IMR-90 (cell line): ENCODE measurements around the gene FBXL4. TPM values are rescaled to one million over a fixed set of nuclear protein-coding genes. Genes with fewer than 3 reads are reported as not detected.

Experiments
- ATAC-seq: fragments of 200-7000 bp; cut with Tn5 transposase; 2 replicates; pipeline ENCODE4 v1.9.1; 2020; ENCODE audit warnings: low read depth, mild to moderate bottlenecking, moderate library complexity
- BruUV-seq: library from RNA; stranded (reverse); fragments of 400-500 nt; replicated peaks from 2 replicates; lab custom pipeline; 2021; lab: Mats Ljungman, UMichigan
- CTCF ChIA-PET: fragments of 300-600 bp; formaldehyde crosslinking; extraction: SDS; loops from one replicate; lab custom pipeline; 2021; ENCODE audit warnings: antibody characterized with exemption; lab: Yijun Ruan, JAX
- POLR2A ChIA-PET: fragments of 300-600 bp; sonication (Branson Sonifier 250); formaldehyde crosslinking; loops from one replicate; lab custom pipeline; 2022; ENCODE audit warnings: antibody characterized with exemption; ENCODE audit not compliant: unreplicated experiment; lab: Charles Lee
- DNase-seq: peaks from one replicate; pipeline ENCODE4 v3.0.0; 2013
- H2AFZ ChIP-seq: replicated peaks from 2 replicates; pipeline ENCODE3; 2013; ENCODE audit warnings: low read length, mild to moderate bottlenecking; ENCODE audit not compliant: poor library complexity
- H2AK5ac ChIP-seq: 2 replicates; pipeline ENCODE4 v1.6.1; 2013; ENCODE audit warnings: low read depth, low read length, inconsistent platforms
- H2AK9ac ChIP-seq: replicated peaks from 2 replicates; pipeline ENCODE3; 2013; ENCODE audit warnings: mild to moderate bottlenecking, low read depth, low read length, moderate library complexity; ENCODE audit not compliant: poor library complexity
- H2BK120ac ChIP-seq: 2 replicates; pipeline ENCODE4 v1.6.1; 2013; ENCODE audit warnings: low read depth, low read length, inconsistent platforms
- H2BK15ac ChIP-seq: 3 replicates; pipeline ENCODE4 v1.6.1; 2013; ENCODE audit warnings: low read depth, low read length, inconsistent platforms
- H2BK20ac ChIP-seq: 2 replicates; pipeline ENCODE4 v1.6.1; 2013; ENCODE audit warnings: low read depth, mild to moderate bottlenecking, inconsistent platforms, low read length, moderate library complexity
- H2BK5ac ChIP-seq: 2 replicates; pipeline ENCODE4 v1.6.1; 2013; ENCODE audit warnings: mild to moderate bottlenecking, low read depth, low read length, inconsistent platforms; ENCODE audit not compliant: poor library complexity, severe bottlenecking
- H3K14ac ChIP-seq: replicated peaks from 2 replicates; pipeline ENCODE4 v1.6.1; 2013; ENCODE audit warnings: low read depth, low read length, inconsistent platforms
- H3K18ac ChIP-seq: 2 replicates; pipeline ENCODE4 v1.6.1; 2013; ENCODE audit warnings: low read depth, low read length, control low read depth
- H3K23ac ChIP-seq: 2 replicates; pipeline ENCODE4 v1.6.1; 2013; ENCODE audit warnings: low read depth, low read length, inconsistent platforms
- H3K27ac ChIP-seq: 2 replicates; pipeline ENCODE4 v1.5.1; 2013; ENCODE audit warnings: mild to moderate bottlenecking, control low read depth, low read length; ENCODE audit not compliant: insufficient read depth
- H3K27me3 ChIP-seq: 2 replicates; pipeline ENCODE4 v1.6.1; 2013; ENCODE audit warnings: low read length; ENCODE audit not compliant: control insufficient read depth, insufficient read depth
- H3K36me3 ChIP-seq: 2 replicates; pipeline ENCODE4 v1.6.1; 2013; ENCODE audit warnings: low read length, mixed read lengths; ENCODE audit not compliant: control insufficient read depth, insufficient read depth
- H3K4ac ChIP-seq: 2 replicates; pipeline ENCODE4 v1.6.1; 2013; ENCODE audit warnings: low read depth, low read length, inconsistent platforms
- H3K4me1 ChIP-seq: 2 replicates; pipeline ENCODE4 v1.6.1; 2013; ENCODE audit warnings: low read length, mixed read lengths; ENCODE audit not compliant: control insufficient read depth, insufficient read depth
- H3K4me2 ChIP-seq: 2 replicates; pipeline ENCODE4 v1.6.1; 2013; ENCODE audit warnings: low read depth, mild to moderate bottlenecking, control low read depth, low read length, moderate library complexity
- H3K4me3 ChIP-seq: 2 replicates; pipeline ENCODE4 v1.5.1; 2013; ENCODE audit warnings: low read depth, mild to moderate bottlenecking, control low read depth, low read length, moderate library complexity; ENCODE audit not compliant: insufficient read depth
- H3K56ac ChIP-seq: 2 replicates; pipeline ENCODE4 v1.6.1; 2013; ENCODE audit warnings: low read length, inconsistent platforms; ENCODE audit not compliant: insufficient read depth; ENCODE audit errors: extremely low read depth
- H3K79me1 ChIP-seq, 2 experiments: 2 replicates each; pipeline ENCODE4 v1.6.1; 2013; ENCODE audit warnings: low read length in 2 of 2, inconsistent platforms in 1 of 2, low read depth in 1 of 2
- H3K9ac ChIP-seq: 2 replicates; pipeline ENCODE4 v1.6.1; 2013; ENCODE audit warnings: low read depth, low read length, control low read depth
- H3K9me1 ChIP-seq: 2 replicates; pipeline ENCODE4 v1.6.1; 2013; ENCODE audit warnings: low read length, inconsistent platforms; ENCODE audit not compliant: insufficient read depth
- H3K9me3 ChIP-seq: 2 replicates; pipeline ENCODE4 v1.6.1; 2013; ENCODE audit warnings: low read length; ENCODE audit not compliant: control insufficient read depth, insufficient read depth
- H4K20me1 ChIP-seq: 2 replicates; pipeline ENCODE4 v1.6.1; 2013; ENCODE audit warnings: low read length, inconsistent platforms; ENCODE audit not compliant: insufficient read depth
- H4K5ac ChIP-seq: 2 replicates; pipeline ENCODE4 v1.6.1; 2013; ENCODE audit warnings: mild to moderate bottlenecking, low read depth, low read length, control low read depth
- H4K8ac ChIP-seq, 2 experiments: 2 replicates each; pipeline ENCODE4 v1.6.1; 2013; ENCODE audit warnings: low read depth in 2 of 2, low read length in 2 of 2, control low read depth in 1 of 2, inconsistent platforms in 1 of 2
- H4K91ac ChIP-seq: 2 replicates; pipeline ENCODE4 v1.6.1; 2013; ENCODE audit warnings: low read depth, low read length, inconsistent platforms; ENCODE audit not compliant: insufficient read depth
- BHLHE40 ChIP-seq: fragments of 150-350 bp; IDR thresholded peaks from 2 replicates; pipeline ENCODE4 v1.6.1; 2016; ENCODE audit warnings: mild to moderate bottlenecking, low read depth, low read length
- CHD1 ChIP-seq: IDR thresholded peaks from 2 replicates; pipeline ENCODE4 v1.6.1; 2012; ENCODE audit warnings: low read depth, low read length, improper control_type of control experiment
- CTCF ChIP-seq: conservative IDR thresholded peaks from 2 replicates; pipeline ENCODE4 v1.5.1; 2012; ENCODE audit warnings: mild to moderate bottlenecking, low read depth, low read length, improper control_type of control experiment
- FOS ChIP-seq: fragments of 150-350 bp; IDR thresholded peaks from 2 replicates; pipeline ENCODE4 v1.6.1; 2016; ENCODE audit warnings: low read depth, low read length
- MAFK ChIP-seq: IDR thresholded peaks from 2 replicates; pipeline ENCODE4 v1.6.1; 2012; ENCODE audit warnings: low read depth, low read length, improper control_type of control experiment
- MAZ ChIP-seq: IDR thresholded peaks from 2 replicates; pipeline ENCODE4 v1.6.1; 2012; ENCODE audit warnings: low read depth, mild to moderate bottlenecking, low read length, improper control_type of control experiment, moderate library complexity, borderline replicate concordance
- POLR2A ChIP-seq: IDR thresholded peaks from 2 replicates; pipeline ENCODE4 v1.6.1; 2012; ENCODE audit warnings: mild to moderate bottlenecking, low read depth, low read length
- RAD21 ChIP-seq: IDR thresholded peaks from 2 replicates; pipeline ENCODE4 v1.6.1; 2012; ENCODE audit warnings: low read length, improper control_type of control experiment
- SMC3 ChIP-seq: fragments of 150-350 bp; IDR thresholded peaks from 2 replicates; pipeline ENCODE4 v1.6.1; 2016; ENCODE audit warnings: low read depth, mild to moderate bottlenecking, antibody characterized with exemption, low read length, moderate library complexity
- WGBS, 2 experiments: methylation state at CpG; one replicate each; pipeline versions ENCODE4 v1.1.5 to v1.1.7; 2013; ENCODE audit warnings: missing lambda C conversion rate in 2 of 2; ENCODE audit not compliant: insufficient read length in 1 of 2; ENCODE audit errors: extremely low coverage in 2 of 2; 5-methylcytosine and 5-hydroxymethylcytosine counted together
- dilution Hi-C: fragments of 300-500 bp; cut with HindIII; formaldehyde crosslinking; loops from one replicate; pipeline ENCODE4 v1.14.3; 2018; ENCODE audit warnings: low sequenced_read_pairs; ENCODE audit not compliant: unreplicated experiment
- in situ Hi-C: fragments of 300-500 bp; cut with MboI; formaldehyde crosslinking; loops from 3 replicates; pipeline ENCODE4 v1.14.3; 2019; ENCODE audit warnings: low sequenced_read_pairs, inconsistent platforms, mixed read lengths
- intact Hi-C: fragments of 100-400 bp; cut with micrococcal nuclease; formaldehyde crosslinking; loops from 2 replicates; pipeline ENCODE4 v1.10.0; 2022
- polyA plus RNA-seq, 3 experiments: library from polyadenylated mRNA; depleted of rRNA; stranded (reverse); fragments of >200 nt; gene quantifications; 2 replicates each; pipeline ENCODE4 v1.2.3, GENCODE V29; 2012; ENCODE audit warnings: low replicate concordance in 1 of 3
- total RNA-seq: library from RNA; depleted of rRNA; stranded (reverse); fragments of >200 nt; gene quantifications from 2 replicates; pipeline ENCODE4 v1.2.3, GENCODE V29; 2012
- TF ChIP-seq, protein P1 (sequence below): fragments of 150-350 bp; IDR thresholded peaks from 2 replicates; pipeline ENCODE4 v1.6.1; 2017; ENCODE audit warnings: mild to moderate bottlenecking, antibody characterized with exemption, low read length, low read depth
- TF ChIP-seq, protein P2 (sequence below): fragments of 150-350 bp; IDR thresholded peaks from 2 replicates; pipeline ENCODE4 v1.6.1; 2016; ENCODE audit warnings: low read depth, mild to moderate bottlenecking, low read length, moderate library complexity, borderline replicate concordance

The FBXL4 gene
- total and polyA plus RNA-seq, 2 of the 4 experiments (the other 2 are of a cell fraction): 7.8 to 17.6 TPM

DNA sequence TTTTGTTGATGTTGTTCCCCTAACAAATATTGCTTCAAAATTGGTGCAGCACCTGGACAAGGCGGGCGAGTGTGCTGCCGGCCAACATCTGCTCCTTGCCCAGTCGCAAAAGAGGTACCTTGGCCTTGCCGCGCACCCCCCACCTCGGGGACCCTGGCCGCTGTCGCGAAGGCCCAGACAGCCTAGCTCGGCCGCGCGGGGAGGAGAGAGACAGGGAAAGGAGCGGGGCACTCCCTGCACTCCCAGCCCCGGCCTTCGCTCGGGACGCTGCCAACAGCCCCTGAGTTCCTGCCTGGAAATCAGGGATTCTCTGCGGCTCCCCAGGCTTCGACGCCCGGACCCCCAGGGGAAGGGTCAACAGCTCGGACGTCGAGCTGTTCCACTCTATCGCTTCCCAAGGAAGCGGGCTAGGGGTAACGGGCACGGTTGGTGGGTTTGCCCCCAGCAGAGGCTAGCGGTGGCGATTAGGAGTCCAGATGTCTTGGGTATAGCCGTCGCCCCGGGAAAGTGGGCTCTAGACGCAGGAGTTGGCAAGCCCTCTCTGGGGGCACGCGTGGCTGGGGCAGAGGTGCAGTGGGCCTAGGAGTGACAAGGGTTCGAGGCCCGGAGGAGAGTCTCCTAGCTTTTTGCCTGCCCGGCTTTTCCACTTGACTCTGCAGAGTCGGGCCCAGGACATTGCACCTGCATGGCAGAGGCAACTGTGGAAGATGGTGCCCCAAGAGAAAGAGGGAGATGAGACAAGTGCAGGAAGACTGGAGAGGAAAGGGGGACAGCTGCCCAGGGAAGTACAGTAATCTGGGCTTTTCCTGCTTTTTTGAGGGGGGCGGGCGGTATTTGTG, 105.2 kb downstream of the FBXL4 start:
- no peak overlapping the region for H3K56ac ChIP-seq
- BruUV-seq: no TSS peak
- no peak overlapping the region for H3K4me3 ChIP-seq
- no peak overlapping the region for H2BK120ac ChIP-seq
- no peak overlapping the region for H2BK20ac ChIP-seq
- H3K36me3 ChIP-seq: no peaks in the 10 kb centered on the region
- no peaks in the 10 kb centered on the region; the same call in 1 of the 2 replicates for H3K4me1 ChIP-seq
- H4K5ac ChIP-seq: no peak overlapping the region
- H2AK9ac ChIP-seq: no peak overlapping the region
- H4K20me1 ChIP-seq: no peaks in the 10 kb centered on the region
- no peak overlapping the region for H3K4ac ChIP-seq
- ChIA-PET CTCF (no interaction called here), POLR2A (no interaction called here)
- H4K8ac ChIP-seq: no peak overlapping the region
- H2AK5ac ChIP-seq: no peak overlapping the region
- H3K9me3 ChIP-seq: no peaks in the 10 kb centered on the region
- ATAC-seq (no peak), DNase-seq (no peak)
- dilution Hi-C loops (no loop called here), in situ Hi-C loops (loop anchor here (10.0 kb wide), 1 partner anchor 1348 kb away; no protein-coding TSS in a partner anchor), intact Hi-C loops (no loop called here)
- H3K9me1 ChIP-seq: no peaks in the 10 kb centered on the region
- no peak overlapping the region for H2BK15ac ChIP-seq
- TF ChIP-seq CHD1: no peak
- no peak for TF ChIP-seq RAD21
- no peak for TF ChIP-seq MAFK
- no peak for TF ChIP-seq BHLHE40
- no peak for TF ChIP-seq MAZ
- TF ChIP-seq, protein P1, sequence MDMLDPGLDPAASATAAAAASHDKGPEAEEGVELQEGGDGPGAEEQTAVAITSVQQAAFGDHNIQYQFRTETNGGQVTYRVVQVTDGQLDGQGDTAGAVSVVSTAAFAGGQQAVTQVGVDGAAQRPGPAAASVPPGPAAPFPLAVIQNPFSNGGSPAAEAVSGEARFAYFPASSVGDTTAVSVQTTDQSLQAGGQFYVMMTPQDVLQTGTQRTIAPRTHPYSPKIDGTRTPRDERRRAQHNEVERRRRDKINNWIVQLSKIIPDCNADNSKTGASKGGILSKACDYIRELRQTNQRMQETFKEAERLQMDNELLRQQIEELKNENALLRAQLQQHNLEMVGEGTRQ: no peak
- TF ChIP-seq SMC3: no peak
- TF ChIP-seq FOS: no peak
- TF ChIP-seq, protein P2, sequence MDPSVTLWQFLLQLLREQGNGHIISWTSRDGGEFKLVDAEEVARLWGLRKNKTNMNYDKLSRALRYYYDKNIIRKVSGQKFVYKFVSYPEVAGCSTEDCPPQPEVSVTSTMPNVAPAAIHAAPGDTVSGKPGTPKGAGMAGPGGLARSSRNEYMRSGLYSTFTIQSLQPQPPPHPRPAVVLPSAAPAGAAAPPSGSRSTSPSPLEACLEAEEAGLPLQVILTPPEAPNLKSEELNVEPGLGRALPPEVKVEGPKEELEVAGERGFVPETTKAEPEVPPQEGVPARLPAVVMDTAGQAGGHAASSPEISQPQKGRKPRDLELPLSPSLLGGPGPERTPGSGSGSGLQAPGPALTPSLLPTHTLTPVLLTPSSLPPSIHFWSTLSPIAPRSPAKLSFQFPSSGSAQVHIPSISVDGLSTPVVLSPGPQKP: no peak
- TF ChIP-seq POLR2A: no peak
- no peak for TF ChIP-seq CTCF
- no peak overlapping the region for H2BK5ac ChIP-seq
- H3K79me1 ChIP-seq: no peaks in the 10 kb centered on the region
- 5% methylated on average over 24 of the region's 44 CpGs; no CpG with 5 or more reads in 1 of the 2 experiments for WGBS, 2 experiments
- no peak overlapping the region for H4K91ac ChIP-seq
- peaks cover 82% of the 10 kb centered on the region for H3K27me3 ChIP-seq
- no peak overlapping the region for H3K9ac ChIP-seq
- H3K4me2 ChIP-seq: no peak overlapping the region
- no peak overlapping the region for H3K27ac ChIP-seq
- H3K14ac ChIP-seq: no peak overlapping the region
- H3K23ac ChIP-seq: no peak overlapping the region
- H3K18ac ChIP-seq: no peak overlapping the region
- no peak overlapping the region for H2AFZ ChIP-seq
